GM10266 (cell line): ENCODE measurements around the gene ALDH1A2.

Source experiments
- DNase-seq: peaks from one replicate; pipeline ENCODE4 v3.0.0; 2012; ENCODE audit errors: extremely low spot score
- CTCF ChIP-seq: IDR thresholded peaks from 2 replicates; pipeline ENCODE4 v1.5.1; 2012; ENCODE audit warnings: mild to moderate bottlenecking, low read depth; ENCODE audit not compliant: control insufficient read depth, insufficient read depth; ENCODE audit errors: missing control alignments

ALDH1A2 gene

DNA sequence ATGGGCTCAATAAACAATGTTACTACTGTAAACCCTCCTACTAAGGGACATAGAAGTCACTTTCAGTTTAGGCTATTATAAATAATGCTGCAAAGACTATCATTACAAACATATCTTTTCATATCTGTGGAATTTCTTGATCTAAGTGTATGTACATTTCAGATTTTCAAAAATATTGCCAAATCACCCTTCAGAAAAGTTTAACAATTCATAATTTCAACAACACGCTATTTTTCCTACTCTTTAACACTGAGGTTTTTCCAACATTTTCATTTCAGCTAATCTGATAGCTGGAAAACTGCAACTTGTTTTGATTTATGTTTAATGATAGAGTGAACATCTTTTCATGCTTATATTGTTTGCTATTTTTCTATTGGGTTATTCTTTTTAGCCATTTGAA lies 69.0 kb downstream of the ALDH1A2 start:
- TF ChIP-seq CTCF: no peak

DNA sequence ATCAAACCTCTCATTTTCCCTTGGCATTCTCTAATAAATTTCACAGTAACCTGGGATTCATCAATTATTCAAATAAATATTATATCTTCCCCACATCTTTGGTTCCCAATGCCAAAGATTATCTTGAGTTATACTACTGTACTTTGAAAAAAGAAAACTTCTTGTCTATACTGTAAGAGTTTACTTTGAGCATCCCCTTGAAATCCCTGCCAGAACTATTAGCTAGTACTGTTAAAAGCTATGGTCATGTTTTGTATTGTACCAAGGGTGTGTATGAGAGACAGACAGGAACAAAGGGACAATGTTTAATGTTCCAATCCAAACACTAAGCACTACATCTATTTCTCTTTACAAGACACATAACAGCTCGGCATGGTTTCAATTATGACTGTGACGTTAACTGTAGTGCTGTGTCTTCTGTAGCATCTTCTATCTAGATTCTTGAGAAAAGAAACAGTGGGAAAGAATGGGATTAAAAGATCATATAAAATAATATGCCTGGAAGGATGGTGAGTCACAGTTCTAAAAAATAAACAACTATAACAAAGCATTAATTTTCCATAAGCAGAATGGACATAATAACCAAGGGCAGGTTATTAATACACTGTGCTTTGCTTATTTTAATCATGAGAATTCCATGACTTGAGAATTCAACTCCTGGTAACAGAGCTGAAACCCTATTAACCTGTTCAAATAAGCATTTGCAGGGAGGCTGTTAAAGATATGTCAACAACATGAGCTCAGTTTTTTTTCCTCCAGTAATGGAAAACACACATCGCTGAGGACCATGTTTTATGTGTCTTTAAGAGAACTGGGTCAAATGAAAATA lies 71.1 kb downstream of the ALDH1A2 start:
- no peak for TF ChIP-seq CTCF
- no peak for DNase-seq

More for the DNA sequence above, 69.0 kb downstream of the ALDH1A2 start:
- DNase-seq: no peak

- no peak for TF ChIP-seq CTCF
- DNase-seq: no peak
Measured at GRCh38 chr15:57993409-57994145, 71.9 kb downstream of the ALDH1A2 start.

DNA sequence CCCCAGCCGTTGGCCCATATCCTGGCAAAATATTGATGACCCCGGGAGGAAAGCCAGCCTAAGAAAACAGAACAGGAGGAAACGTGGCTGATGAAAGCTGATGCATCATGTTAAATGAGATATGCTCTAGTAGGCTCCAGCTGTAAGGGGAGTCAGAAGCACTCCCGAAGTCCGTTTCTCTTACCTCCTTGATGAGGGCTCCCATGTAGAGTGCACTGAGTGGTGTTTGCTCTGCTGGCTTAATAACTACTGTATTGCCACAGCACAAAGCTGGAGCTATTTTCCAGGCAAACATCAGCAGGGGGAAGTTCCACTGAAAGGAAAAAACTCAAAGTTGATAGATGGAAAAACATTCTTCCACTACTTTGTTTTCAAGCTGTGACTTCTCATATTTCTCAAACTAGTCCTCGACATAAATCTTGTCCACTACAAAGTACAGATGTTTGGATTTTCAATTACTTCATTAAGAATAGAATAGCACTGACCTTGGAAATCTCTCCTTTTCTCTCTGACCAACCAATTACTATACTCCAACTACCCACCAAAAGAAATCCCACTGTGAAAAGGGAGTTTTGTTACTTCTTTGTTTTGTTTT lies 72.7 kb downstream of the ALDH1A2 start:
- DNase-seq: no peak
- no peak for TF ChIP-seq CTCF

- TF ChIP-seq CTCF: no peak
- DNase-seq: no peak
Measured at GRCh38 chr15:57973534-57973933, 92.0 kb downstream of the ALDH1A2 start.

DNA sequence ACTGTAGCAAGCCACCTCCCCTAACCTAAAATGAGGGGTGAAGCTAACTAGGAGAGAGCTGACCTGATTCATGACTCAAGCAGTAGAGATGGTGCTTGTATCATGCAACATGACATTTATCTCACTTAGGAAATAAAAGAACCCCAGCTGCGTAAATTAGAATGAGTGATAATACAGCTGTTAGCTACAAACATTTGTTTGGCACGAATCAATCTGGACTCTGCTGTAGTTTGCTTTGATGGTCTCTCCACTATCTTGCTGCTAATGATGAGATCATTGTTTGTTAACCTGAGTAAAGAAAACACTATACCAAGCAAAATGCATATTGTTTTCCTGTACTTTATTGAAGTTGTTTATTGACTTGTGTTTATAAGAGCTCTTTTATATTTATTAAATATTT lies 92.6 kb downstream of the ALDH1A2 start:
- DNase-seq: no peak

More for the DNA sequence above, 92.6 kb downstream of the ALDH1A2 start:
- no peak for TF ChIP-seq CTCF
